Naive B cell (primary cell): ENCODE data around the gene NUDT21. TPM values are rescaled to one million over a fixed set of nuclear protein-coding genes. Genes with fewer than 3 reads are reported as not detected.
"Not testable (repeated sequence)": the region's sequence is repeated elsewhere in the genome, so short reads cannot be mapped to it uniquely, and the experiment has no call there.

Experiments used
- ATAC-seq, 2 donors: fragments of 150-1000 bp; cut with Tn5 transposase; 2 replicates each; pipeline ENCODE4 v1.10.0; 2021; ENCODE audit warnings: low read depth in 2 of 2, mild to moderate bottlenecking in 2 of 2, moderate library complexity in 2 of 2
- DNase-seq: peaks from one replicate; pipeline ENCODE4 v3.0.0; 2022
- H3K27ac Mint-ChIP-seq, 6 donors: one replicate each; pipeline ENCODE4 v1.8.0; 2020 to 2022; ENCODE audit warnings: mild to moderate bottlenecking in 6 of 6, mixed read lengths in 6 of 6, moderate library complexity in 5 of 6, inconsistent platforms in 2 of 6
- H3K27me3 Mint-ChIP-seq, 3 donors: one replicate each; pipeline ENCODE4 v1.8.0; 2021 to 2022; ENCODE audit warnings: mixed read lengths in 3 of 3, mild to moderate bottlenecking in 1 of 3
- H3K36me3 Mint-ChIP-seq, 2 donors: one replicate each; pipeline ENCODE4 v1.8.0; 2020 to 2022; ENCODE audit warnings: mixed read lengths in 2 of 2, inconsistent platforms in 1 of 2, mild to moderate bottlenecking in 1 of 2
- H3K4me1 Mint-ChIP-seq, 3 donors: one replicate each; pipeline ENCODE4 v1.8.0; 2020 to 2022; ENCODE audit warnings: mixed read lengths in 3 of 3, inconsistent platforms in 1 of 3, mild to moderate bottlenecking in 1 of 3, moderate library complexity in 1 of 3
- H3K4me3 Mint-ChIP-seq, 8 donors: one replicate each; pipeline ENCODE4 v1.8.0; 2020 to 2022; ENCODE audit warnings: mild to moderate bottlenecking in 8 of 8, mixed read lengths in 8 of 8, moderate library complexity in 8 of 8, inconsistent platforms in 2 of 8
- H3K9me3 Mint-ChIP-seq, 7 donors: one replicate each; pipeline ENCODE4 v1.8.0; 2020 to 2022; ENCODE audit warnings: mixed read lengths in 7 of 7, mild to moderate bottlenecking in 5 of 7, inconsistent platforms in 2 of 7, moderate library complexity in 1 of 7
- polyA plus RNA-seq, 6 donors: library from polyadenylated mRNA; unstranded; fragments of 300-500 nt; fragmentation: Illumina TruSeq; gene quantifications; one replicate each; pipeline ENCODE4 v1.2.3, GENCODE V29; 2021; ENCODE audit warnings: low read depth in 6 of 6

The NUDT21 gene
- polyA plus RNA-seq, 6 donors from 2014 or later, result 61.6 to 83.9 (median 71.4) TPM

- ATAC-seq (no peak), DNase-seq (no peak)
- H3K27ac Mint-ChIP-seq, result peak overlapping the region in 2 of 6 donors; percentile 78 to 79
- peaks cover 14 to 26% of the 10 kb centered on the region in 2 donors for H3K36me3 Mint-ChIP-seq
- H3K4me1 Mint-ChIP-seq, result peaks cover 3 to 11% (median 5%) of the 10 kb centered on the region in 3 donors
- H3K9me3 Mint-ChIP-seq, result no peaks in the 10 kb centered on the region
- no peaks in the 10 kb centered on the region for H3K27me3 Mint-ChIP-seq
- no peak overlapping the region for H3K4me3 Mint-ChIP-seq
Observed at GRCh38 chr16:56405977-56406672, 45.0 kb downstream of the NUDT21 start.

- no peak overlapping the region for H3K27ac Mint-ChIP-seq
- H3K27me3 Mint-ChIP-seq, result no peaks in the 10 kb centered on the region
- peak; percentile 47 to 52 for ATAC-seq
Observed at GRCh38 chr16:56401482-56401881, 49.6 kb downstream of the NUDT21 start.

GRCh38 chr16:56400458-56400857, 50.7 kb downstream of the NUDT21 start:
- no peaks in the 10 kb centered on the region for H3K9me3 Mint-ChIP-seq
- H3K27me3 Mint-ChIP-seq, result no peaks in the 10 kb centered on the region
- peaks cover 4 to 13% (median 10%) of the 10 kb centered on the region in 3 donors for H3K4me1 Mint-ChIP-seq
- DNase-seq (no peak), ATAC-seq (no peak)
- peaks cover 24 to 26% of the 10 kb centered on the region in 2 donors for H3K36me3 Mint-ChIP-seq
- no peak overlapping the region for H3K4me3 Mint-ChIP-seq
- peak overlapping the region in 3 of 6 donors; percentile 44 to 84 (median 56) for H3K27ac Mint-ChIP-seq

More at GRCh38 chr16:56401482-56401881, 49.6 kb downstream of the NUDT21 start:
- Mint-ChIP-seq H3K36me3 (peaks cover 18 to 21% of the 10 kb centered on the region in 2 donors), H3K4me3 (no peak overlapping the region), H3K4me1 (peaks cover 1 to 9% (median 8%) of the 10 kb centered on the region in 3 donors), H3K9me3 (no peaks in the 10 kb centered on the region)
- DNase-seq, result no peak

- no peaks in the 10 kb centered on the region for H3K9me3 Mint-ChIP-seq
- H3K27ac Mint-ChIP-seq, result peak overlapping the region in 1 of 6 donors; percentile 2
- DNase-seq (no peak), ATAC-seq (no peak)
- H3K36me3 Mint-ChIP-seq, result peaks cover 26 to 28% of the 10 kb centered on the region in 2 donors
- H3K4me1 Mint-ChIP-seq, result peaks cover 5 to 16% (median 10%) of the 10 kb centered on the region in 3 donors
- H3K27me3 Mint-ChIP-seq, result no peaks in the 10 kb centered on the region
- no peak overlapping the region for H3K4me3 Mint-ChIP-seq
Observed at GRCh38 chr16:56399486-56399885, 51.6 kb downstream of the NUDT21 start.

- H3K9me3 Mint-ChIP-seq, result no peaks in the 10 kb centered on the region
- no peak overlapping the region for H3K27ac Mint-ChIP-seq
- peaks cover 6 to 16% (median 11%) of the 10 kb centered on the region in 3 donors for H3K4me1 Mint-ChIP-seq
- no peak for DNase-seq
- H3K27me3 Mint-ChIP-seq, result no peaks in the 10 kb centered on the region
- peaks cover 26 to 32% of the 10 kb centered on the region in 2 donors for H3K36me3 Mint-ChIP-seq
- H3K4me3 Mint-ChIP-seq, result no peak overlapping the region
- no peak for ATAC-seq
Observed at GRCh38 chr16:56399047-56399446, 52.1 kb downstream of the NUDT21 start.

- not testable (repeated sequence) for H3K27me3 Mint-ChIP-seq, H3K27ac Mint-ChIP-seq, H3K4me3 Mint-ChIP-seq, DNase-seq, ATAC-seq, H3K9me3 Mint-ChIP-seq
- Mint-ChIP-seq H3K36me3 (peaks cover 28 to 44% of the 10 kb centered on the region in 2 donors), H3K4me1 (peaks cover 9 to 23% (median 19%) of the 10 kb centered on the region in 3 donors)
Observed at GRCh38 chr16:56396724-56397123, 54.4 kb downstream of the NUDT21 start.

- H3K36me3 Mint-ChIP-seq, result peaks cover 42 to 43% of the 10 kb centered on the region in 2 donors
- peaks cover 4 to 19% (median 13%) of the 10 kb centered on the region in 3 donors for H3K4me1 Mint-ChIP-seq
- peak overlapping the region in 1 of 6 donors; percentile 20 for H3K27ac Mint-ChIP-seq
- peak overlapping the region in 1 of 8 donors; percentile 5 for H3K4me3 Mint-ChIP-seq
- no peaks in the 10 kb centered on the region for H3K27me3 Mint-ChIP-seq
- DNase-seq, result no peak
- no peaks in the 10 kb centered on the region for H3K9me3 Mint-ChIP-seq
- no peak for ATAC-seq
Observed at GRCh38 chr16:56389554-56389953, 61.6 kb downstream of the NUDT21 start.

GRCh38 chr16:56388209-56388608, 62.9 kb downstream of the NUDT21 start:
- Mint-ChIP-seq H3K27ac (no peak overlapping the region), H3K9me3 (peaks cover 0 to 4% (median 2%) of the 10 kb centered on the region in 7 donors), H3K36me3 (peaks cover 48 to 55% of the 10 kb centered on the region in 2 donors), H3K27me3 (no peaks in the 10 kb centered on the region), H3K4me1 (peaks cover 1 to 18% (median 13%) of the 10 kb centered on the region in 3 donors), H3K4me3 (no peak overlapping the region)
- DNase-seq, result no peak
- ATAC-seq, result no peak

- H3K27me3 Mint-ChIP-seq, result no peaks in the 10 kb centered on the region
Observed at GRCh38 chr16:56387396-56387795, 63.7 kb downstream of the NUDT21 start.

GRCh38 chr16:56384074-56384721, 66.9 kb downstream of the NUDT21 start:
- H3K4me1 Mint-ChIP-seq, result peaks cover 0 to 8% (median 3%) of the 10 kb centered on the region in 3 donors
- DNase-seq, result no peak
- ATAC-seq, result no peak
- H3K4me3 Mint-ChIP-seq, result no peak overlapping the region
- peak overlapping the region in 3 of 6 donors; percentile 3 to 71 (median 52) for H3K27ac Mint-ChIP-seq
- no peaks in the 10 kb centered on the region for H3K27me3 Mint-ChIP-seq
- peaks cover 13 to 30% (median 18%) of the 10 kb centered on the region in 7 donors for H3K9me3 Mint-ChIP-seq
- peaks cover 61 to 63% of the 10 kb centered on the region in 2 donors for H3K36me3 Mint-ChIP-seq

More at GRCh38 chr16:56387396-56387795, 63.7 kb downstream of the NUDT21 start:
- Mint-ChIP-seq H3K4me3 (no peak overlapping the region), H3K36me3 (peaks cover 51 to 57% of the 10 kb centered on the region in 2 donors), H3K4me1 (peaks cover 1 to 15% (median 9%) of the 10 kb centered on the region in 3 donors), H3K27ac (peak overlapping the region in 1 of 6 donors; percentile 57), H3K9me3 (peaks cover 0 to 8% (median 4%) of the 10 kb centered on the region in 7 donors)
- no peak for ATAC-seq
- DNase-seq, result no peak

- Mint-ChIP-seq H3K27me3 (no peaks in the 10 kb centered on the region), H3K27ac (peak overlapping the region in 2 of 6 donors; percentile 0 to 77), H3K36me3 (peaks cover 72 to 73% of the 10 kb centered on the region in 2 donors), H3K4me1 (peaks cover 5 to 16% (median 9%) of the 10 kb centered on the region in 3 donors), H3K4me3 (no peak overlapping the region), H3K9me3 (peaks cover 13 to 34% (median 19%) of the 10 kb centered on the region in 7 donors)
- no peak for DNase-seq
- ATAC-seq, result no peak
Observed at GRCh38 chr16:56382901-56383355, 68.2 kb downstream of the NUDT21 start.

- H3K4me3 Mint-ChIP-seq, result no peak overlapping the region
- H3K36me3 Mint-ChIP-seq, result peaks cover 74 to 77% of the 10 kb centered on the region in 2 donors
- H3K4me1 Mint-ChIP-seq, result peaks cover 9 to 20% (median 10%) of the 10 kb centered on the region in 3 donors
- no peak overlapping the region for H3K27ac Mint-ChIP-seq
- no peaks in the 10 kb centered on the region for H3K27me3 Mint-ChIP-seq
- ATAC-seq (no peak), DNase-seq (no peak)
- H3K9me3 Mint-ChIP-seq, result peaks cover 13 to 34% (median 19%) of the 10 kb centered on the region in 7 donors
Observed at GRCh38 chr16:56382459-56382858, 68.7 kb downstream of the NUDT21 start.

GRCh38 chr16:56380778-56381485, 70.2 kb downstream of the NUDT21 start:
- peak overlapping the region in 2 of 6 donors; percentile 51 to 90 for H3K27ac Mint-ChIP-seq
- H3K36me3 Mint-ChIP-seq, result peaks cover 71 to 78% of the 10 kb centered on the region in 2 donors

More at GRCh38 chr16:56380778-56381485, 70.2 kb downstream of the NUDT21 start:
- not testable (repeated sequence) for DNase-seq, ATAC-seq, H3K27me3 Mint-ChIP-seq
- H3K9me3 Mint-ChIP-seq, result peaks cover 13 to 34% (median 19%) of the 10 kb centered on the region in 7 donors
- H3K4me3 Mint-ChIP-seq, result peak overlapping the region in 1 of 8 donors; percentile 30
- peaks cover 9 to 28% (median 15%) of the 10 kb centered on the region in 3 donors for H3K4me1 Mint-ChIP-seq
